A673 (cell line): Measurements from ENCODE around the gene DISP3. TPM values are rescaled to one million over a fixed set of nuclear protein-coding genes. Genes with fewer than 3 reads are reported as not detected.

ENCODE experiments used
- BruUV-seq: library from RNA; stranded (reverse); fragments of 400-500 nt; replicated peaks from 2 replicates; lab custom pipeline; 2021; lab: Mats Ljungman, UMichigan
- CTCF ChIA-PET: fragments of 300-600 bp; sonication (Branson Sonifier 250); formaldehyde crosslinking; loops from one replicate; lab custom pipeline; 2022; ENCODE audit warnings: antibody characterized with exemption; lab: Charles Lee
- POLR2A ChIA-PET: fragments of 300-600 bp; sonication (Branson Sonifier 250); formaldehyde crosslinking; loops from one replicate; lab custom pipeline; 2022; ENCODE audit warnings: antibody characterized with exemption; ENCODE audit not compliant: low non-redundant PET; lab: Charles Lee
- DNase-seq: peaks from one replicate; pipeline ENCODE4 v3.0.0-alpha.2; 2015; ENCODE audit warnings: low spot score
- H3K27ac ChIP-seq: fragments of 200-600 bp; sonication (generic); 2 replicates; pipeline ENCODE4 v1.5.1; 2016; ENCODE audit warnings: mixed run types, low read depth, mild to moderate bottlenecking, mixed read lengths, antibody characterized with exemption, low read length; ENCODE audit not compliant: poor library complexity, severe bottlenecking
- H3K27me3 ChIP-seq: fragments of 200-600 bp; sonication (generic); replicated peaks from 2 replicates; pipeline ENCODE4 v1.6.1; 2017; ENCODE audit warnings: mixed run types, low read depth, mild to moderate bottlenecking, mixed read lengths, antibody characterized with exemption, low read length; ENCODE audit not compliant: insufficient read depth, poor library complexity
- H3K36me3 ChIP-seq: fragments of 200-600 bp; sonication (generic); 2 replicates; pipeline ENCODE4 v1.6.1; 2016; ENCODE audit warnings: mixed run types, mild to moderate bottlenecking, mixed read lengths, antibody characterized with exemption, low read length; ENCODE audit not compliant: insufficient read depth, poor library complexity, severe bottlenecking
- H3K4me1 ChIP-seq: fragments of 200-600 bp; sonication (generic); 2 replicates; pipeline ENCODE4 v1.6.1; 2017; ENCODE audit warnings: mixed run types, mild to moderate bottlenecking, mixed read lengths, antibody characterized with exemption, low read length; ENCODE audit not compliant: insufficient read depth, poor library complexity, severe bottlenecking
- H3K4me3 ChIP-seq: fragments of 200-600 bp; sonication (generic); 2 replicates; pipeline ENCODE4 v1.5.1; 2016; ENCODE audit warnings: low read depth, mixed run types, mild to moderate bottlenecking, mixed read lengths, low read length; ENCODE audit not compliant: poor library complexity, severe bottlenecking
- H3K9me3 ChIP-seq: fragments of 200-600 bp; sonication (generic); 2 replicates; pipeline ENCODE4 v1.6.1; 2016; ENCODE audit warnings: mixed run types, low read depth, mild to moderate bottlenecking, mixed read lengths, antibody characterized with exemption, low read length; ENCODE audit not compliant: poor library complexity, severe bottlenecking
- EZH2 ChIP-seq: fragments of 200-600 bp; sonication (generic); IDR thresholded peaks from 2 replicates; pipeline ENCODE4 v1.6.1; 2017; ENCODE audit warnings: borderline replicate concordance, low read depth, mild to moderate bottlenecking, mixed read lengths, antibody characterized with exemption, low read length; ENCODE audit not compliant: poor library complexity, severe bottlenecking
- intact Hi-C: fragments of 100-400 bp; cut with micrococcal nuclease; formaldehyde crosslinking; loops from one replicate; pipeline ENCODE4 v1.10.0; 2022; ENCODE audit not compliant: unreplicated experiment
- total RNA-seq: library from RNA; stranded (reverse); gene quantifications from 2 replicates; pipeline ENCODE4 v1.2.3, GENCODE V29; 2021
- TF ChIP-seq, protein P1 (sequence below): fragments of 300-800, 200-600 bp; sonication (generic); conservative IDR thresholded peaks from 2 replicates; pipeline ENCODE4 v1.5.1; 2017; ENCODE audit warnings: low read depth, mild to moderate bottlenecking, antibody characterized with exemption, low read length, moderate library complexity, mixed read lengths

Gene DISP3
- total RNA-seq, 1 experiment from 2014 or later: 0.49 TPM

DNA sequence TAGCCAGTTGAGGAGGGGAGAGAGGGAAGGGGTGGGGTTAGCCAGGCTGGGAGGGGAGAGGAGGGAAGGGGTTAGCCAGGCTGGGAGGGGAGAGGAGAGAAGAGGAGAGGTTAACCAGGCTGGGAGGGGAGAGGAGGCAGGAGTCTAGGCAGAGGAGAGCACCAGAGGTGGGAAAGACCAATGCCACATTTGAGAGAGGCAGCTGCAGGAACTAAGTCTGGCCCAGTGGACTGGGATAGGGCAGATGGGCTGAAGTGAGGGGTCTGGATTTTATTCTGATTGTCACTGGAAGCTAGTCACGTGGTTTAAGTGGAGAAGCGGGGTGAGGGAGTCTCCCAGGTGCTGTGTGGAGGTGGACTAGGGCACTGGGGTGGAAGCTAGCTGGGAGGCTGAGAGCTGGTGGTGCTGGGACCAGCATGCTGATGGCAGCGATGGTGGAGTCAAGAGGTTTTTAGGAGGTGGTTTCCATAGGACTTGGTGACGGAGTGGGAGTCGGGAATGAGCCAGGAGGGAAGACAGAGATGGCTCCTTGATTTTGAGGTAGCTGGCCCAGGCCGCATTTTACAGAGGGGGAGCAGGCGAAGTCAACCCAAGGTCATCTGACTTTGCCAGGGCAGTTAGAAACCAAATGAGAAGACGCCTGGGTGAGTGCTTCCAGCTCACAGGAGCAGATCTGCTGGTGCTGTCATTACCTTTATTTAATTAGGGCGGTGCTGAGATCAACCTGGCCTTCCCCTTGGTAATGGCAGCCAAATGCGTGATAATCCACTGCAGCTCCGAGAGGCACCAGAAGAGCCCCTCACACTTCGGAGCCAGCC lies 42.8 kb downstream of the DISP3 start:
- Histone ChIP-seq H3K4me3 (no peak overlapping the region), H3K27me3 (no peaks in the 10 kb centered on the region), H3K27ac (no peak overlapping the region), H3K36me3 (no peaks in the 10 kb centered on the region), H3K9me3 (no peaks in the 10 kb centered on the region), H3K4me1 (no peaks in the 10 kb centered on the region)
- DNase-seq: no peak
- POLR2A ChIA-PET: no interaction called here
- intact Hi-C loops: no loop called here
- CTCF ChIA-PET: no interaction called here
- no peak for TF ChIP-seq EZH2
- TF ChIP-seq, protein P1, sequence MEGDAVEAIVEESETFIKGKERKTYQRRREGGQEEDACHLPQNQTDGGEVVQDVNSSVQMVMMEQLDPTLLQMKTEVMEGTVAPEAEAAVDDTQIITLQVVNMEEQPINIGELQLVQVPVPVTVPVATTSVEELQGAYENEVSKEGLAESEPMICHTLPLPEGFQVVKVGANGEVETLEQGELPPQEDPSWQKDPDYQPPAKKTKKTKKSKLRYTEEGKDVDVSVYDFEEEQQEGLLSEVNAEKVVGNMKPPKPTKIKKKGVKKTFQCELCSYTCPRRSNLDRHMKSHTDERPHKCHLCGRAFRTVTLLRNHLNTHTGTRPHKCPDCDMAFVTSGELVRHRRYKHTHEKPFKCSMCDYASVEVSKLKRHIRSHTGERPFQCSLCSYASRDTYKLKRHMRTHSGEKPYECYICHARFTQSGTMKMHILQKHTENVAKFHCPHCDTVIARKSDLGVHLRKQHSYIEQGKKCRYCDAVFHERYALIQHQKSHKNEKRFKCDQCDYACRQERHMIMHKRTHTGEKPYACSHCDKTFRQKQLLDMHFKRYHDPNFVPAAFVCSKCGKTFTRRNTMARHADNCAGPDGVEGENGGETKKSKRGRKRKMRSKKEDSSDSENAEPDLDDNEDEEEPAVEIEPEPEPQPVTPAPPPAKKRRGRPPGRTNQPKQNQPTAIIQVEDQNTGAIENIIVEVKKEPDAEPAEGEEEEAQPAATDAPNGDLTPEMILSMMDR: no peak
- no TSS peak for BruUV-seq

DNA sequence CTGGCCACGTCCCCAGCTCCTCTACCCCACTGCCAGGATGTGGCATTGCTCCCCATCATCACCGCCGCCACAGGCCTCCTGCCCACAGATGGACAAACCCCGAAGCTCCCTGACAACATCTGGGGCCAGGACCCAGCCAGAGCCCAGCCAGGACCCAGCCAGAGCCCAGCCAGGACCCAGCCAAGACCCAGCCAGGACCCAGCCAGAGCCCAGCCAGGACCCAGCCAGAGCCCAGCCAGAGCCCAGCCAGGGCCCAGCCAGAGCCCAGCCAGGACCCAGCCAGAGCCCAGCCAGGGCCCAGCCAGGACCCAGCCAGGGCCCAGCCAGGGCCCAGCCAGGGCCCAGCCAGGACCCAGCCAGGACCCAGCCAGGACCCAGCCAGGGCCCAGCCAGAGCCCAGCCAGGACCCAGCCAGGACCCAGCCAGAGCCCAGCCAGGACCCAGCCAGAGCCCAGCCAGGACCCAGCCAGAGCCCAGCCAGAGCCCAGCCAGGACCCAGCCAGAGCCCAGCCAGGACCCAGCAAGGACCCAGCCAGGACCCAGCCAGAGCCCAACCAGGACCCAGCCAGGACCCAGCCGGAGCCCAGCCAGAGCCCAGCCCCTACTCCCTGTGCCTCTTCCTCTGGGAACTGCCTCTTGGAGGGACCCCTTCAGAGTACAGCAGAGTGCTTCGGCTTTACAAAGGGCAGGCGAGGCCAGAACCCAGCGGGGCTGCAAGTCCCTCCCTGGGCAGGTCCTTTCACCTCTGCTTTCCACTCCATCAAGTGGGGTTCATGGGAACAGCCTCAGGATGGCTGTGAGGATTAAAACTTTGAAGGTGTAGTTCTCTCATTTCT lies 43.7 kb downstream of the DISP3 start:
- TF ChIP-seq, protein P1: no peak
- no peak for TF ChIP-seq EZH2
- CTCF ChIA-PET: no interaction called here
- POLR2A ChIA-PET: no interaction called here
- no peaks in the 10 kb centered on the region for H3K36me3 ChIP-seq
- intact Hi-C loops: no loop called here
- no peak for DNase-seq
- H3K27ac ChIP-seq: no peak overlapping the region
- no peaks in the 10 kb centered on the region for H3K4me1 ChIP-seq
- no peaks in the 10 kb centered on the region for H3K9me3 ChIP-seq
- H3K27me3 ChIP-seq: no peaks in the 10 kb centered on the region
- BruUV-seq: no TSS peak
- H3K4me3 ChIP-seq: no peak overlapping the region

GRCh38 chr1:11523261-11523660 lies 44.3 kb downstream of the DISP3 start:
- H3K4me1 ChIP-seq: no peaks in the 10 kb centered on the region
- H3K4me3 ChIP-seq: no peak overlapping the region
- ChIA-PET POLR2A (no interaction called here), CTCF (no interaction called here)
- no peak overlapping the region for H3K27ac ChIP-seq
- TF ChIP-seq EZH2: no peak
- TF ChIP-seq, protein P1: no peak
- H3K27me3 ChIP-seq: no peaks in the 10 kb centered on the region
- no peaks in the 10 kb centered on the region for H3K9me3 ChIP-seq
- H3K36me3 ChIP-seq: no peaks in the 10 kb centered on the region
- DNase-seq: no peak
- intact Hi-C loops: no loop called here
- no TSS peak for BruUV-seq
